ENCODE measurements around the gene HAAO. TPM values are rescaled to one million over a fixed set of nuclear protein-coding genes. Genes with fewer than 3 reads are reported as not detected.
"Not testable (repeated sequence)": the region's sequence is repeated elsewhere in the genome, so short reads cannot be mapped to it uniquely, and the experiment has no call there.

The HAAO gene
- total RNA-seq, 4 donors from 2014 or later = 3.9 to 6.6 (median 4.3) TPM

- Histone ChIP-seq H3K4me3 (no peak overlapping the region), H3K36me3 (no peaks in the 10 kb centered on the region), H3K9me3 (no peaks in the 10 kb centered on the region), H3K27me3 (no peaks in the 10 kb centered on the region), H3K27ac (peak overlapping the region; percentile 43), H3K4me1 (peaks cover 16% of the 10 kb centered on the region)
- 75% methylated on average over 4 of the region's 5 CpGs for whole genome bisulfite sequencing
- DNase-seq (ENCODE audit: low spot score in 2 of 2) = peak; percentile 81 to 84
- TF ChIP-seq POLR2AphosphoS5 (IDR thresholded peaks at IDR 0.05) (peak in 1 of 3 donors; percentile 76), POLR2A (IDR thresholded peaks at IDR 0.05) (peak in 1 of 2 donors; percentile 56), EP300 (IDR thresholded peaks at IDR 0.05) (no peak)
Observed at GRCh38 chr2:42835577-42836371, 43.4 kb upstream of the HAAO start.

- Histone ChIP-seq H3K4me3 (no peak overlapping the region), H3K36me3 (no peaks in the 10 kb centered on the region), H3K9me3 (no peaks in the 10 kb centered on the region), H3K27me3 (no peaks in the 10 kb centered on the region), H3K4me1 (peaks cover 19% of the 10 kb centered on the region), H3K27ac (no peak overlapping the region)
- peak in 1 of 2 donors; percentile 62 for DNase-seq (ENCODE audit: low spot score in 2 of 2)
- 94% methylated on average over 4 of the region's 7 CpGs for WGBS
- no peak for TF ChIP-seq POLR2AphosphoS5 (IDR thresholded peaks at IDR 0.05)
- TF ChIP-seq POLR2A (IDR thresholded peaks at IDR 0.05) = no peak
Observed at GRCh38 chr2:42834161-42834560, 41.8 kb upstream of the HAAO start.

GRCh38 chr2:42832289-42832634 lies 39.9 kb upstream of the HAAO start:
- Histone ChIP-seq H3K9me3 (no peaks in the 10 kb centered on the region), H3K4me3 (no peak overlapping the region), H3K27ac (no peak overlapping the region), H3K36me3 (no peaks in the 10 kb centered on the region), H3K4me1 (peaks cover 37% of the 10 kb centered on the region), H3K27me3 (no peaks in the 10 kb centered on the region)
- peak in 1 of 2 donors; percentile 35 for DNase-seq (ENCODE audit: low spot score in 2 of 2)
- 97% methylated on average over 6 of the region's 6 CpGs for WGBS
- TF ChIP-seq CTCF (IDR thresholded peaks at IDR 0.05) (no peak), POLR2AphosphoS5 (IDR thresholded peaks at IDR 0.05) (no peak), EP300 (IDR thresholded peaks at IDR 0.05) (no peak), POLR2A (IDR thresholded peaks at IDR 0.05) (no peak)

- H3K36me3 ChIP-seq, H3K9me3 ChIP-seq, H3K4me3 ChIP-seq, H3K27ac ChIP-seq, H3K27me3 ChIP-seq: not testable (repeated sequence)
- WGBS = 96% methylated on average over 26 of the region's 26 CpGs
- peak in 1 of 2 donors; percentile 65 for DNase-seq (ENCODE audit: low spot score in 2 of 2)
- peaks cover 34% of the 10 kb centered on the region for H3K4me1 ChIP-seq
Observed at GRCh38 chr2:42831575-42832288, 39.3 kb upstream of the HAAO start.

- peak in 1 of 2 donors; percentile 58 for DNase-seq (ENCODE audit: low spot score in 2 of 2)
- Histone ChIP-seq H3K36me3 (no peaks in the 10 kb centered on the region), H3K27ac (no peak overlapping the region), H3K9me3 (no peaks in the 10 kb centered on the region), H3K4me1 (peaks cover 37% of the 10 kb centered on the region), H3K4me3 (no peak overlapping the region), H3K27me3 (no peaks in the 10 kb centered on the region)
- TF ChIP-seq POLR2A (IDR thresholded peaks at IDR 0.05) = no peak
- 90% methylated on average over 6 of the region's 6 CpGs for WGBS
Observed at GRCh38 chr2:42830922-42831574, 38.7 kb upstream of the HAAO start.

- TF ChIP-seq CTCF (IDR thresholded peaks at IDR 0.05) (no peak), EP300 (IDR thresholded peaks at IDR 0.05) (no peak), POLR2AphosphoS5 (IDR thresholded peaks at IDR 0.05) (no peak), POLR2A (IDR thresholded peaks at IDR 0.05) (no peak)
- Histone ChIP-seq H3K4me1 (peaks cover 37% of the 10 kb centered on the region), H3K4me3 (no peak overlapping the region), H3K9me3 (no peaks in the 10 kb centered on the region), H3K27me3 (no peaks in the 10 kb centered on the region), H3K27ac (peak overlapping the region; percentile 81), H3K36me3 (no peaks in the 10 kb centered on the region)
- DNase-seq (ENCODE audit: low spot score in 2 of 2) = no peak
- WGBS = 30% methylated on average over 4 of the region's 4 CpGs
Observed at GRCh38 chr2:42829671-42830440, 37.5 kb upstream of the HAAO start.
